ENCODE measurements around the gene SIK3.

GRCh38 chr11:116909245-116909644 lies 189.0 kb downstream of the SIK3 start:
- TF ChIP-seq CTCF (IDR thresholded peaks at IDR 0.05; ENCODE audit: extremely low read depth in 1 of 2, insufficient read depth in 1 of 2, low read depth in 1 of 2, low read length in 2 of 2) (no peak), FOS (IDR thresholded peaks at IDR 0.05; ENCODE audit: borderline replicate concordance, insufficient read depth, low read length) (no peak)

All from endothelial cell of umbilical vein (primary cell).